Sigmoid colon (tissue), 7 donors: ENCODE data around the gene ERVW-1. TPM values are rescaled to one million over a fixed set of nuclear protein-coding genes. Genes with fewer than 3 reads are reported as not detected.
"Not testable (repeated sequence)": the region's sequence is repeated elsewhere in the genome, so short reads cannot be mapped to it uniquely, and the experiment has no call there.

Experiments
- DNase-seq: peaks from one replicate; pipeline ENCODE4 v3.0.0-alpha.2; 2019
- H3K27ac ChIP-seq, 4 donors: fragments of 200-600 bp; sonication (generic); one replicate each; pipeline ENCODE4 v1.5.1; 2016 to 2019; ENCODE audit warnings: mild to moderate bottlenecking in 1 of 4
- H3K27me3 ChIP-seq, 3 donors: fragments of 200-600 bp; sonication (generic); one replicate each; pipeline ENCODE4 v1.5.1; 2019; ENCODE audit warnings: mild to moderate bottlenecking in 1 of 3
- H3K36me3 ChIP-seq, 4 donors: fragments of 200-600 bp; sonication (generic); one replicate each; pipeline ENCODE4 v1.5.1; 2016 to 2019
- H3K4me1 ChIP-seq, 4 donors: fragments of 200-600 bp; sonication (generic); one replicate each; pipeline ENCODE4 v1.5.1; 2017 to 2019
- H3K4me3 ChIP-seq, 4 donors: fragments of 200-600 bp; sonication (generic); one replicate each; pipeline ENCODE4 v1.5.1; 2017 to 2019; ENCODE audit warnings: mild to moderate bottlenecking in 2 of 4, moderate library complexity in 1 of 4
- H3K9me3 ChIP-seq, 4 donors: fragments of 200-600 bp in 3 of 4; sonication (generic) in 3 of 4; one replicate each; pipeline versions ENCODE4 v1.5.1 to v1.6.1; 2013 to 2019
- EP300 ChIP-seq, 4 donors: sonication (generic); formaldehyde crosslinking; IDR thresholded peaks; one replicate each; pipeline ENCODE4 v1.6.1; 2017; ENCODE audit warnings: antibody characterized with exemption in 4 of 4
- POLR2A ChIP-seq, 2 donors: fragments of 450-650 bp; IDR thresholded peaks; one replicate each; pipeline ENCODE4 v1.6.1; 2016; ENCODE audit warnings: antibody characterized with exemption in 2 of 2, mild to moderate bottlenecking in 2 of 2, moderate library complexity in 2 of 2
- POLR2AphosphoS5 ChIP-seq, 4 donors: sonication (generic); formaldehyde crosslinking; IDR thresholded peaks; one replicate each; pipeline ENCODE4 v1.6.1; 2017; ENCODE audit warnings: antibody characterized with exemption in 4 of 4
- WGBS, 2 donors: extraction: QIAGEN DNeasy Blood & Tissue Kit; methylation state at CpG; one replicate each; pipeline ENCODE4 v1.1.7; 2013; 5-methylcytosine and 5-hydroxymethylcytosine counted together
- intact Hi-C: fragments of 100-400 bp; cut with DNase I; formaldehyde crosslinking; loops from one replicate; pipeline ENCODE4 v1.15.1; 2023
- polyA plus RNA-seq, 3 donors: library from polyadenylated mRNA; stranded (reverse); fragments of 200-250 nt; gene quantifications; one replicate each; pipeline ENCODE4 v1.2.3, GENCODE V29; 2013
- total RNA-seq, 4 donors: library from RNA; depleted of rRNA; stranded (reverse); fragments of >200 nt; gene quantifications; one replicate each; pipeline ENCODE4 v1.1.0, GENCODE V29; 2016
- TF ChIP-seq, protein P1 (sequence below), 4 experiments: fragments of 450-650 bp in 3 of 4; fragments of 200-600 bp in 1 of 4; IDR thresholded peaks; one replicate each; pipeline ENCODE4 v1.5.1; 2016 to 2019; ENCODE audit warnings: antibody characterized with exemption in 4 of 4, mild to moderate bottlenecking in 3 of 4, moderate library complexity in 2 of 4
- donor health status: healthy with polysubstance abuse.
- donor health status: Bipolar disorder and iron deficiency.
- donor health status: healthy.

The ERVW-1 gene, protein sequence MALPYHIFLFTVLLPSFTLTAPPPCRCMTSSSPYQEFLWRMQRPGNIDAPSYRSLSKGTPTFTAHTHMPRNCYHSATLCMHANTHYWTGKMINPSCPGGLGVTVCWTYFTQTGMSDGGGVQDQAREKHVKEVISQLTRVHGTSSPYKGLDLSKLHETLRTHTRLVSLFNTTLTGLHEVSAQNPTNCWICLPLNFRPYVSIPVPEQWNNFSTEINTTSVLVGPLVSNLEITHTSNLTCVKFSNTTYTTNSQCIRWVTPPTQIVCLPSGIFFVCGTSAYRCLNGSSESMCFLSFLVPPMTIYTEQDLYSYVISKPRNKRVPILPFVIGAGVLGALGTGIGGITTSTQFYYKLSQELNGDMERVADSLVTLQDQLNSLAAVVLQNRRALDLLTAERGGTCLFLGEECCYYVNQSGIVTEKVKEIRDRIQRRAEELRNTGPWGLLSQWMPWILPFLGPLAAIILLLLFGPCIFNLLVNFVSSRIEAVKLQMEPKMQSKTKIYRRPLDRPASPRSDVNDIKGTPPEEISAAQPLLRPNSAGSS
- not detected for total RNA-seq
- under 1 TPM in 1 of 3 donors, not detected in 2; 0.03 TPM for polyA plus RNA-seq

- H3K9me3 ChIP-seq, intact Hi-C loops, H3K4me1 ChIP-seq, H3K27me3 ChIP-seq, H3K4me3 ChIP-seq, H3K27ac ChIP-seq, DNase-seq: not testable (repeated sequence)
- H3K36me3 ChIP-seq = peaks cover 0 to 15% (median 0%) of the 10 kb centered on the region in 4 donors
- 93 to 95% methylated on average over 11 of the region's 11 CpGs for WGBS, 2 donors
Observed at GRCh38 chr7:92477681-92478080, at the start of gene ERVW-1. Gene ERVW-1 (minus strand): TSS chr7:92477946. CDS start chr7:92470381, 7,565 bp downstream.

GRCh38 chr7:92523110-92523509 is 45.4 kb upstream of the ERVW-1 start:
- Histone ChIP-seq H3K27ac (no peak overlapping the region), H3K36me3 (peaks cover 0 to 25% (median 0%) of the 10 kb centered on the region in 4 donors), H3K27me3 (no peaks in the 10 kb centered on the region), H3K4me3 (no peak overlapping the region), H3K9me3 (no peaks in the 10 kb centered on the region), H3K4me1 (peaks cover 0 to 14% (median 12%) of the 10 kb centered on the region in 4 donors)
- no peak for DNase-seq
- 91 to 94% methylated on average over 2 of the region's 2 CpGs for WGBS, 2 donors
- intact Hi-C loops = no loop called here
- TF ChIP-seq, protein P1, sequence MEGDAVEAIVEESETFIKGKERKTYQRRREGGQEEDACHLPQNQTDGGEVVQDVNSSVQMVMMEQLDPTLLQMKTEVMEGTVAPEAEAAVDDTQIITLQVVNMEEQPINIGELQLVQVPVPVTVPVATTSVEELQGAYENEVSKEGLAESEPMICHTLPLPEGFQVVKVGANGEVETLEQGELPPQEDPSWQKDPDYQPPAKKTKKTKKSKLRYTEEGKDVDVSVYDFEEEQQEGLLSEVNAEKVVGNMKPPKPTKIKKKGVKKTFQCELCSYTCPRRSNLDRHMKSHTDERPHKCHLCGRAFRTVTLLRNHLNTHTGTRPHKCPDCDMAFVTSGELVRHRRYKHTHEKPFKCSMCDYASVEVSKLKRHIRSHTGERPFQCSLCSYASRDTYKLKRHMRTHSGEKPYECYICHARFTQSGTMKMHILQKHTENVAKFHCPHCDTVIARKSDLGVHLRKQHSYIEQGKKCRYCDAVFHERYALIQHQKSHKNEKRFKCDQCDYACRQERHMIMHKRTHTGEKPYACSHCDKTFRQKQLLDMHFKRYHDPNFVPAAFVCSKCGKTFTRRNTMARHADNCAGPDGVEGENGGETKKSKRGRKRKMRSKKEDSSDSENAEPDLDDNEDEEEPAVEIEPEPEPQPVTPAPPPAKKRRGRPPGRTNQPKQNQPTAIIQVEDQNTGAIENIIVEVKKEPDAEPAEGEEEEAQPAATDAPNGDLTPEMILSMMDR (IDR thresholded peaks at IDR 0.05) = no peak
- TF ChIP-seq EP300 (IDR thresholded peaks at IDR 0.05) = no peak
- TF ChIP-seq POLR2A (IDR thresholded peaks at IDR 0.05) = no peak
- no peak for TF ChIP-seq POLR2AphosphoS5 (IDR thresholded peaks at IDR 0.05)

DNA sequence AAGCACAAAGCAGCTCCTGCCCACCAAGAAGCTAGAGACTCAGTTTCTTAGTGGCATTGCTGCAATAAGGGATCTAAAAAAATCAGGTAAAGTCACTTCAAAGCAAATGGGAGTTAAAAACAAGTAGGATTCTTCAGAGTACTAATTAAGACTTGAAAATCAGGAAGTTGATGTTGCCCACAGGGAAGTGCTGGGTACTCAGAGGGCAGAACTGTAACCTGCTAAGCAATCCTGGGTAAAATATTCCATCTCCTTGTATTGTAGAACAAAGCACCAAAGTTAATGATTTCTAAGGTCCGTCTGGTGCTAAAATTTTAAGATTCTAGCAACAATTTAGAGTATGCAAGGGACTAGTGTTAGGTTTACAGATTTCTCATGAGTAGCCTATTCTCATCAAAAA is 42.3 kb upstream of the ERVW-1 start:
- H3K36me3 ChIP-seq = peaks cover 0 to 48% (median 8%) of the 10 kb centered on the region in 4 donors
- H3K4me3 ChIP-seq = no peak overlapping the region
- H3K9me3 ChIP-seq = no peaks in the 10 kb centered on the region
- no peak for DNase-seq
- 68 to 89% methylated on average over 1 of the region's 1 CpG for WGBS, 2 donors
- no peaks in the 10 kb centered on the region for H3K4me1 ChIP-seq
- H3K27me3 ChIP-seq = no peaks in the 10 kb centered on the region
- intact Hi-C loops = no loop called here
- H3K27ac ChIP-seq = no peak overlapping the region
- TF ChIP-seq POLR2A (IDR thresholded peaks at IDR 0.05) = no peak
- TF ChIP-seq, protein P1 (IDR thresholded peaks at IDR 0.05) = no peak

- no peak for TF ChIP-seq EP300 (IDR thresholded peaks at IDR 0.05)
- TF ChIP-seq POLR2AphosphoS5 (IDR thresholded peaks at IDR 0.05) = no peak
- TF ChIP-seq, protein P1 (IDR thresholded peaks at IDR 0.05) = no peak
- no peak for TF ChIP-seq POLR2A (IDR thresholded peaks at IDR 0.05)
- Histone ChIP-seq H3K4me3 (no peak overlapping the region), H3K4me1 (no peaks in the 10 kb centered on the region), H3K36me3 (peaks cover 0 to 63% (median 11%) of the 10 kb centered on the region in 4 donors), H3K9me3 (no peaks in the 10 kb centered on the region), H3K27ac (no peak overlapping the region), H3K27me3 (no peaks in the 10 kb centered on the region)
- intact Hi-C loops = no loop called here
- DNase-seq = no peak
- WGBS, 2 donors = 90 to 92% methylated on average over 3 of the region's 3 CpGs
Observed at GRCh38 chr7:92517631-92518030, 39.9 kb upstream of the ERVW-1 start.

GRCh38 chr7:92513167-92513902 is 35.6 kb upstream of the ERVW-1 start:
- H3K36me3 ChIP-seq = peaks cover 0 to 77% (median 11%) of the 10 kb centered on the region in 4 donors

More at GRCh38 chr7:92513167-92513902, 35.6 kb upstream of the ERVW-1 start:
- H3K27me3 ChIP-seq = no peaks in the 10 kb centered on the region
- H3K27ac ChIP-seq = no peak overlapping the region
- WGBS, 2 donors = 61 to 67% methylated on average over 3 of the region's 3 CpGs
- DNase-seq = no peak
- H3K4me3 ChIP-seq = no peak overlapping the region
- H3K4me1 ChIP-seq = no peaks in the 10 kb centered on the region
- H3K9me3 ChIP-seq = no peaks in the 10 kb centered on the region
- TF ChIP-seq POLR2A (IDR thresholded peaks at IDR 0.05) (no peak), EP300 (IDR thresholded peaks at IDR 0.05) (no peak), POLR2AphosphoS5 (IDR thresholded peaks at IDR 0.05) (no peak)
- TF ChIP-seq, protein P1 (IDR thresholded peaks at IDR 0.05) = no peak
- intact Hi-C loops = no loop called here
